Peyer's patch (tissue), 4 donors: ENCODE data around the gene CST4. TPM values are rescaled to one million over a fixed set of nuclear protein-coding genes. Genes with fewer than 3 reads are reported as not detected.

ENCODE experiments used
- DNase-seq, 3 donors: peaks; one replicate each; pipeline ENCODE4 v3.0.0-alpha.2; 2017 to 2019
- H3K27ac ChIP-seq, 4 donors: fragments of 200-600 bp; sonication (generic); one replicate each; pipeline ENCODE4 v1.5.1; 2016 to 2019
- H3K27me3 ChIP-seq, 2 donors: fragments of 200-600 bp; sonication (generic); one replicate each; pipeline ENCODE4 v1.5.1; 2019
- H3K36me3 ChIP-seq, 3 donors: fragments of 200-600 bp; sonication (generic); one replicate each; pipeline ENCODE4 v1.5.1; 2016 to 2019
- H3K4me1 ChIP-seq, 4 donors: fragments of 200-600 bp; sonication (generic); one replicate each; pipeline ENCODE4 v1.5.1; 2016 to 2019
- H3K4me3 ChIP-seq, 4 donors: fragments of 200-600 bp; sonication (generic); 1 replicate in 3 of 4; 2 replicates in 1 of 4; pipeline ENCODE4 v1.5.1; 2016 to 2019; ENCODE audit warnings: mild to moderate bottlenecking in 1 of 4
- H3K9me3 ChIP-seq, 4 donors: fragments of 200-600 bp; sonication (generic); one replicate each; pipeline ENCODE4 v1.5.1; 2016 to 2019; ENCODE audit warnings: mild to moderate bottlenecking in 1 of 4
- CTCF ChIP-seq, 6 experiments: fragments of 450-650 bp in 4 of 6; fragments of 200-600 bp in 2 of 6; sonication (generic) in 1 of 6; IDR thresholded peaks; one replicate each; pipeline ENCODE4 v1.5.1; 2017 to 2019; ENCODE audit warnings: antibody characterized with exemption in 6 of 6, mild to moderate bottlenecking in 3 of 6, moderate library complexity in 1 of 6
- POLR2A ChIP-seq, 2 donors: fragments of 450-650 bp; IDR thresholded peaks; one replicate each; pipeline ENCODE4 v1.5.1; 2017; ENCODE audit warnings: antibody characterized with exemption in 2 of 2, mild to moderate bottlenecking in 2 of 2, moderate library complexity in 2 of 2
- total RNA-seq, 4 donors: library from RNA; depleted of rRNA; stranded (reverse); fragments of >200 nt; gene quantifications; one replicate each; pipeline ENCODE4 v1.1.0, GENCODE V29; 2016

Gene CST4
- total RNA-seq, 4 donors from 2014 or later: not detected

- H3K4me3 ChIP-seq: no peak overlapping the region
- peaks cover 0 to 25% (median 2%) of the 10 kb centered on the region in 4 donors for H3K4me1 ChIP-seq
- H3K36me3 ChIP-seq: no peaks in the 10 kb centered on the region
- no peak for TF ChIP-seq POLR2A (IDR thresholded peaks at IDR 0.05)
- TF ChIP-seq CTCF (IDR thresholded peaks at IDR 0.05): no peak
- H3K27ac ChIP-seq: peak overlapping the region; percentile 5 to 34 (median 29)
- peak in 1 of 3 donors; percentile 54 for DNase-seq
- no peaks in the 10 kb centered on the region for H3K9me3 ChIP-seq
- H3K27me3 ChIP-seq: no peaks in the 10 kb centered on the region
Observed at GRCh38 chr20:23655491-23656211, 33.2 kb downstream of the CST4 start.

GRCh38 chr20:23654717-23655116, 34.1 kb downstream of the CST4 start:
- no peak for TF ChIP-seq CTCF (IDR thresholded peaks at IDR 0.05)
- H3K27me3 ChIP-seq: no peaks in the 10 kb centered on the region
- no peaks in the 10 kb centered on the region for H3K9me3 ChIP-seq
- no peak for DNase-seq
- no peak overlapping the region for H3K27ac ChIP-seq
- peaks cover 0 to 17% (median 0%) of the 10 kb centered on the region in 4 donors for H3K4me1 ChIP-seq
- no peak overlapping the region for H3K4me3 ChIP-seq
- H3K36me3 ChIP-seq: no peaks in the 10 kb centered on the region

GRCh38 chr20:23654000-23654399, 34.8 kb downstream of the CST4 start:
- H3K27ac ChIP-seq: no peak overlapping the region
- TF ChIP-seq POLR2A (IDR thresholded peaks at IDR 0.05) (no peak), CTCF (IDR thresholded peaks at IDR 0.05) (no peak)
- H3K4me1 ChIP-seq: peaks cover 0 to 10% (median 0%) of the 10 kb centered on the region in 4 donors
- H3K36me3 ChIP-seq: no peaks in the 10 kb centered on the region
- no peaks in the 10 kb centered on the region for H3K9me3 ChIP-seq
- no peaks in the 10 kb centered on the region for H3K27me3 ChIP-seq
- DNase-seq: no peak
- H3K4me3 ChIP-seq: no peak overlapping the region

- TF ChIP-seq POLR2A (IDR thresholded peaks at IDR 0.05) (no peak), CTCF (IDR thresholded peaks at IDR 0.05) (no peak)
- peaks cover 0 to 7% (median 0%) of the 10 kb centered on the region in 4 donors for H3K4me1 ChIP-seq
- no peak overlapping the region for H3K4me3 ChIP-seq
- DNase-seq: no peak
- H3K27ac ChIP-seq: no peak overlapping the region
- H3K36me3 ChIP-seq: no peaks in the 10 kb centered on the region
- H3K27me3 ChIP-seq: no peaks in the 10 kb centered on the region
- no peaks in the 10 kb centered on the region for H3K9me3 ChIP-seq
Observed at GRCh38 chr20:23653400-23653938, 35.4 kb downstream of the CST4 start.

GRCh38 chr20:23652926-23653325, 35.9 kb downstream of the CST4 start:
- Histone ChIP-seq H3K4me1 (peaks cover 0 to 7% (median 0%) of the 10 kb centered on the region in 4 donors), H3K36me3 (no peaks in the 10 kb centered on the region), H3K9me3 (no peaks in the 10 kb centered on the region), H3K27ac (no peak overlapping the region), H3K4me3 (no peak overlapping the region), H3K27me3 (no peaks in the 10 kb centered on the region)
- TF ChIP-seq CTCF (IDR thresholded peaks at IDR 0.05) (no peak), POLR2A (IDR thresholded peaks at IDR 0.05) (no peak)
- no peak for DNase-seq
